Stimulated activated CD8-positive, alpha-beta memory T cell treated with anti-CD3 and anti-CD28 coated beads, Interleukin-2, amount 100 ng/mL, for 1 hour (primary cell): ENCODE data around the gene THSD7B.
"Not testable (repeated sequence)": the region's sequence is repeated elsewhere in the genome, so short reads cannot be mapped to it uniquely, and the experiment has no call there.

Experiments used
- DNase-seq, 2 donors: peaks; one replicate each; pipeline ENCODE4 v3.0.0-alpha.2; 2020; ENCODE audit warnings: low read depth in 2 of 2

Gene THSD7B

GRCh38 chr2:137693534-137693933 is 928.2 kb downstream of the THSD7B start:
- no peak for DNase-seq

GRCh38 chr2:137696916-137697315 is 931.6 kb downstream of the THSD7B start:
- DNase-seq, result no peak

DNA sequence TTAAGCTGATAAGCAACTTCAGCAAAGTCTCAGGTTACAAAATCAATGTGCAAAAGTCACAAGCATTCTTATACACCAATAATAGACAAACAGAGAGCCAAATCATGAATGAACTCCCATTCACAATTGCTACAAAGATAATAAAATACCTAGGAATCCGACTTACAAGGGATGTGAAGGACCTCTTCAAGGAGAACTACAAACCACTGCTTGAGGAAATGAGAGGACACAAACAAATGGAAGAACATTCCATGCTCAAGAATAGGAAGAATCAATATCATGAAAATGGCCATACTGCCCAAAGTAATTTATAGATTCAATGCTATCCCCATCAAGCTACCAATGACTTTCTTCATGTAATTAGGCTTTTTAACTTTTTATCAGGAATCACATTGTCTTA is 934.9 kb downstream of the THSD7B start:
- DNase-seq, result not testable (repeated sequence)

GRCh38 chr2:137700681-137701080 is 935.3 kb downstream of the THSD7B start:
- no peak for DNase-seq

- no peak for DNase-seq
Measured at GRCh38 chr2:137705296-137705695, 940.0 kb downstream of the THSD7B start.

- DNase-seq, result no peak
Measured at GRCh38 chr2:137706786-137707613, 941.7 kb downstream of the THSD7B start.

DNA sequence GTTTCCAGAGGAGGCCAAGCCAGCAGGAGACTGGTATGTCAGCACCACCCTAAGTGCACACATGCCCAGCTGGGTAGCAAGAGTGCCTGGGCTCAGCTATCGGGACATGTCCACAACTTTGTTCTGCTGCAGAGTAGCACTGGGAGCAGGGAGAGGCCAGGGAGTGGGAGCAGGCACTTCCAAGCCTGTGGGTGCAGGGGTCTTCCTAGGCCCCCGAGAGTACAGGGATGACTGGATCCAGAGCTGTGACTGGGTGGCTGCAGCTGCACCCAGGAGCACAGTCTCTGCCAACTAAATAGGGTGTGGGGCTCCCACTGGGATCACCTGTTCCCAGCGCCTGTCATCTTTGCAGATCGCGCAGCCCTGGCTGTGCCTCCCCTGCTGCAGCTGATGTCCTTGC is 943.0 kb downstream of the THSD7B start:
- no peak for DNase-seq

GRCh38 chr2:137715731-137716191 is 950.4 kb downstream of the THSD7B start:
- DNase-seq, result no peak

DNA sequence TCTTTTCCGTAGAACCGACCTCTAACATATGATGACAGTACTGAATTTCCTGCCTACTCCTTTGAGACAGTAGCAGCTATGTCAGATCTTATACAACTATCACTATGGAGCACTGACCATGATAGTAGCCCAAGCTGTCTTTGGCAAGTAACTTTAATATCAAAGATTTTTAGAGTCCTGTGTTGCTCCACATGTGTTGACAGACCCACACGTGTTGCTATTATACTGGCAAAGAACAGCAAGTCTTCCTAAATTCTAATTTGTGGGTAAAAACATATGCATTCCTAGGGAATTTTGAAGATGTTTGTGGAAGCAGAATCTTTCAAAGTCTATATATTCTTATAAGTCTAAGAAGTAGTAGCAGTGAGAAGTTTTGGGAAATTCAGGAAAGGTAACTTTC is 953.4 kb downstream of the THSD7B start:
- no peak for DNase-seq

GRCh38 chr2:137721733-137722132 is 956.4 kb downstream of the THSD7B start:
- DNase-seq, result no peak

- no peak for DNase-seq
Measured at GRCh38 chr2:137724912-137725311, 959.6 kb downstream of the THSD7B start.
